Right ventricle myocardium inferior (tissue), 1 donor: Measurements from ENCODE around the gene SNX1. TPM values are rescaled to one million over a fixed set of nuclear protein-coding genes. Genes with fewer than 3 reads are reported as not detected.

Experiments
- ATAC-seq: fragments of 200-7000 bp; cut with Tn5 transposase; one replicate; pipeline ENCODE4 v1.9.1; 2020; ENCODE audit warnings: mild to moderate bottlenecking, moderate library complexity
- DNase-seq: peaks from one replicate; pipeline ENCODE4 v3.0.0; 2021; ENCODE audit errors: missing footprints
- intact Hi-C: fragments of 100-400 bp; cut with DNase I; formaldehyde crosslinking; loops from one replicate; pipeline ENCODE4 v1.11.0; 2022
- total RNA-seq: library from RNA; stranded (reverse); fragmentation: NEBNext Ultra II Directional; extraction: Animal tissue kit (Norgen Biotek cat#: 25700); gene quantifications from one replicate; pipeline ENCODE4 v1.2.1, GENCODE V29; 2021
- donor health status: DM: no; HTN: yes; CAD: no; lungs with severe emphysema.

SNX1 gene
- total RNA-seq, 1 donor from 2014 or later, result 90.7 TPM

GRCh38 chr15:64137226-64137833 lies 41.5 kb downstream of the SNX1 start:
- peak; percentile 46 for ATAC-seq
- DNase-seq, result no peak
- intact Hi-C loops, result no loop called here

- DNase-seq, result no peak
- intact Hi-C loops, result no loop called here
- no peak for ATAC-seq
Measured at GRCh38 chr15:64138331-64138941, 42.7 kb downstream of the SNX1 start.

GRCh38 chr15:64141798-64142512 lies 46.2 kb downstream of the SNX1 start:
- intact Hi-C loops, result no loop called here
- ATAC-seq, result no peak

GRCh38 chr15:64143276-64143675 lies 47.5 kb downstream of the SNX1 start:
- ATAC-seq (no peak), DNase-seq (no peak)
- intact Hi-C loops, result no loop called here

More at GRCh38 chr15:64141798-64142512, 46.2 kb downstream of the SNX1 start:
- DNase-seq, result no peak

- DNase-seq (no peak), ATAC-seq (no peak)
- intact Hi-C loops, result no loop called here
Measured at GRCh38 chr15:64144192-64144564, 48.4 kb downstream of the SNX1 start.

GRCh38 chr15:64144565-64145281 lies 48.9 kb downstream of the SNX1 start:
- DNase-seq, result no peak

GRCh38 chr15:64146041-64146440 lies 50.3 kb downstream of the SNX1 start:
- intact Hi-C loops, result no loop called here
- DNase-seq (peak; percentile 81), ATAC-seq (peak; percentile 91)

More at GRCh38 chr15:64144565-64145281, 48.9 kb downstream of the SNX1 start:
- ATAC-seq, result no peak
- intact Hi-C loops, result no loop called here

- DNase-seq, result no peak
- no peak for ATAC-seq
- intact Hi-C loops, result no loop called here
Measured at GRCh38 chr15:64146520-64146884, 50.7 kb downstream of the SNX1 start.

- ATAC-seq (no peak), DNase-seq (no peak)
- intact Hi-C loops, result no loop called here
Measured at GRCh38 chr15:64146885-64147681, 51.3 kb downstream of the SNX1 start.

- ATAC-seq, result no peak
- intact Hi-C loops, result no loop called here
- no peak for DNase-seq
Measured at GRCh38 chr15:64148168-64148567, 52.4 kb downstream of the SNX1 start.

- DNase-seq (no peak), ATAC-seq (no peak)
- intact Hi-C loops, result no loop called here
Measured at GRCh38 chr15:64148581-64148980, 52.8 kb downstream of the SNX1 start.

- ATAC-seq (no peak), DNase-seq (no peak)
- intact Hi-C loops, result no loop called here
Measured at GRCh38 chr15:64149424-64149823, 53.6 kb downstream of the SNX1 start.

- ATAC-seq (no peak), DNase-seq (no peak)
- intact Hi-C loops, result loop anchor here (5.0 to 10.0 kb wide), 3 partner anchors 38 to 395 kb away; partner anchors contain the start of gene CIAO2A
Measured at GRCh38 chr15:64149893-64150578, 54.3 kb downstream of the SNX1 start.

GRCh38 chr15:64151727-64152506 lies 56.1 kb downstream of the SNX1 start, which contains the start of gene SNX22:
SNX22 (plus strand) TSS chr15:64151731; CDS start chr15:64151776, 45 bp downstream.
- intact Hi-C loops, result loop anchor here (5.0 to 10.0 kb wide), 3 partner anchors 40 to 397 kb away; partner anchors contain the start of gene CIAO2A
- no peak for DNase-seq
- ATAC-seq, result no peak

GRCh38 chr15:64152507-64153387 lies 57.0 kb downstream of the SNX1 start:
- intact Hi-C loops, result loop anchor here (5.0 to 10.0 kb wide), 3 partner anchors 40 to 398 kb away; partner anchors contain the start of gene CIAO2A
- ATAC-seq (no peak), DNase-seq (no peak)
